ENCODE results near the gene ZNF565. TPM values are rescaled to one million over a fixed set of nuclear protein-coding genes. Genes with fewer than 3 reads are reported as not detected.

Gene ZNF565
- total RNA-seq (2014; rRNA removed) (3.0 and 3.1 TPM in 2 replicates), Bru-seq, nascent RNA (percentile 39 among the genes with signal in this experiment), BruChase-seq, experiment 1, labeled RNA remaining after a 6-hour chase (percentile 38 among the genes with signal in this experiment), BruChase-seq, experiment 2, labeled RNA remaining after a 2-hour chase (percentile 38 among the genes with signal in this experiment)
- long read RNA-seq, transcript ZNF565-201 (5 exons, 2,023 nt): major isoform, 5 of 64 reads
- long read RNA-seq, partial matches to known transcripts: 0 of 64 reads
- long read RNA-seq, other reads (novel, unspliced or antisense): 59 of 64 reads

GRCh38 chr19:36214386-36215275, at the start of gene ZNF565, which contains the start of gene ZNF146:
ZNF565 (minus strand) TSS chr19:36214665; CDS start chr19:36201985, 12,680 bp downstream.
ZNF146 (plus strand) TSS chr19:36215106; CDS start chr19:36236441, 21,335 bp downstream.
- POLR2A ChIA-PET (ENCODE audit: unreplicated experiment): interaction anchor here (0.6 to 0.7 kb wide), 3 partner anchors 10 to 162 kb away, joined by 3 to 5 read pairs (median 4); no protein-coding TSS in a partner anchor
- no peaks in the 10 kb centered on the region for H3K9me2 ChIP-seq (replicated peaks; ENCODE audit: low read length)
- H4K20me1 ChIP-seq (ENCODE audit: low read length): 0 out of 2 replicates have a peak, but pooled peaks cover 5% of the 10 kb centered on the region
- ATAC-seq (peak; percentile 95), DNase-seq (peak; percentile 95)
- BruUV-seq (replicated peaks): no TSS peak
- H3K9me3 ChIP-seq (ENCODE audit: low read length): no peaks in the 10 kb centered on the region
- peaks cover 9% of the 10 kb centered on the region for H3K4me1 ChIP-seq (ENCODE audit: insufficient read depth, low read length)
- H3K4me2 ChIP-seq (ENCODE audit: low read length): peak within 1 kb of the TSS; percentile 98
- H3K79me2 ChIP-seq (ENCODE audit: low read length): peaks cover 52% of the 10 kb centered on the region
- TF ChIP-seq, protein P1, sequence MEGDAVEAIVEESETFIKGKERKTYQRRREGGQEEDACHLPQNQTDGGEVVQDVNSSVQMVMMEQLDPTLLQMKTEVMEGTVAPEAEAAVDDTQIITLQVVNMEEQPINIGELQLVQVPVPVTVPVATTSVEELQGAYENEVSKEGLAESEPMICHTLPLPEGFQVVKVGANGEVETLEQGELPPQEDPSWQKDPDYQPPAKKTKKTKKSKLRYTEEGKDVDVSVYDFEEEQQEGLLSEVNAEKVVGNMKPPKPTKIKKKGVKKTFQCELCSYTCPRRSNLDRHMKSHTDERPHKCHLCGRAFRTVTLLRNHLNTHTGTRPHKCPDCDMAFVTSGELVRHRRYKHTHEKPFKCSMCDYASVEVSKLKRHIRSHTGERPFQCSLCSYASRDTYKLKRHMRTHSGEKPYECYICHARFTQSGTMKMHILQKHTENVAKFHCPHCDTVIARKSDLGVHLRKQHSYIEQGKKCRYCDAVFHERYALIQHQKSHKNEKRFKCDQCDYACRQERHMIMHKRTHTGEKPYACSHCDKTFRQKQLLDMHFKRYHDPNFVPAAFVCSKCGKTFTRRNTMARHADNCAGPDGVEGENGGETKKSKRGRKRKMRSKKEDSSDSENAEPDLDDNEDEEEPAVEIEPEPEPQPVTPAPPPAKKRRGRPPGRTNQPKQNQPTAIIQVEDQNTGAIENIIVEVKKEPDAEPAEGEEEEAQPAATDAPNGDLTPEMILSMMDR (conservative IDR thresholded peaks at IDR 0.05; ENCODE audit: low read depth, low read length): no peak
- TF ChIP-seq EZH2phosphoT487 (IDR thresholded peaks at IDR 0.05; ENCODE audit: borderline replicate concordance, low read length): no peak
- no peak for TF ChIP-seq EZH2 (IDR thresholded peaks at IDR 0.05; ENCODE audit: low read length, unreplicated experiment)
- H3K4me3 ChIP-seq (ENCODE audit: low read length): peak within 1 kb of the TSS; percentile 78
- CTCF ChIA-PET: no interaction called here
- H3F3A ChIP-seq (ENCODE audit: low read length, unreplicated experiment): no peaks in the 10 kb centered on the region
- H3K27ac ChIP-seq (ENCODE audit: low read length): peak within 1 kb of the TSS; percentile 73
- H3K9ac ChIP-seq (ENCODE audit: low read length): peak within 1 kb of the TSS; percentile 99
- H3K27me3 ChIP-seq (ENCODE audit: low read length): no peaks in the 10 kb centered on the region
- intact Hi-C loops (cut with micrococcal nuclease): loop anchor here (10.0 kb wide), 1 partner anchor 470 kb away; the partner anchor contains the start of gene ZNF567
- H2AFZ ChIP-seq (ENCODE audit: low read length): peak within 1 kb of the TSS; percentile 99
- peaks cover 9% of the 10 kb centered on the region; the same call in 1 of the 2 replicates for H3K36me3 ChIP-seq (ENCODE audit: low read depth, low read length)

GRCh38 chr19:36259211-36259610, 44.7 kb upstream of the ZNF565 start:
- no peak overlapping the region for H3K4me3 ChIP-seq (ENCODE audit: low read length)
- H3K9me2 ChIP-seq (replicated peaks; ENCODE audit: low read length): no peaks in the 10 kb centered on the region
- ATAC-seq (no peak), DNase-seq (no peak)
- no peaks in the 10 kb centered on the region for H3K9me3 ChIP-seq (ENCODE audit: low read length)
- POLR2A ChIA-PET (ENCODE audit: unreplicated experiment): no interaction called here
- H3K4me1 ChIP-seq (ENCODE audit: insufficient read depth, low read length): no peaks in the 10 kb centered on the region
- H3K9ac ChIP-seq (ENCODE audit: low read length): no peak overlapping the region
- H3K4me2 ChIP-seq (ENCODE audit: low read length): no peak overlapping the region
- intact Hi-C loops (cut with micrococcal nuclease): no loop called here
- no peaks in the 10 kb centered on the region for H3K27me3 ChIP-seq (ENCODE audit: low read length)
- no peaks in the 10 kb centered on the region for H3K36me3 ChIP-seq (ENCODE audit: low read depth, low read length)
- no peaks in the 10 kb centered on the region for H4K20me1 ChIP-seq (ENCODE audit: low read length)
- H3K79me2 ChIP-seq (ENCODE audit: low read length): no peaks in the 10 kb centered on the region
- no peaks in the 10 kb centered on the region for H3F3A ChIP-seq (ENCODE audit: low read length, unreplicated experiment)
- TF ChIP-seq, protein P1 (conservative IDR thresholded peaks at IDR 0.05; ENCODE audit: low read depth, low read length): no peak
- TF ChIP-seq EZH2 (IDR thresholded peaks at IDR 0.05; ENCODE audit: low read length, unreplicated experiment): no peak
- no peak for TF ChIP-seq EZH2phosphoT487 (IDR thresholded peaks at IDR 0.05; ENCODE audit: borderline replicate concordance, low read length)
- CTCF ChIA-PET: no interaction called here
- no peak overlapping the region for H3K27ac ChIP-seq (ENCODE audit: low read length)
- no peak overlapping the region for H2AFZ ChIP-seq (ENCODE audit: low read length)
- BruUV-seq (replicated peaks): no TSS peak

All from PC-3 (cell line).